Measurements from ENCODE around the gene NR4A1.

Gene NR4A1

GRCh38 chr12:52050758-52051541 lies at the start of gene NR4A1:
NR4A1 (plus strand) TSS chr12:52051442; CDS start chr12:52054329, 2,887 bp downstream.
- in situ Hi-C loops (cut with HindIII; ENCODE audit: low sequenced_read_pairs): no loop called here

GRCh38 chr12:52003016-52003550 lies 48.2 kb upstream of the NR4A1 start:
- in situ Hi-C loops (cut with HindIII; ENCODE audit: low sequenced_read_pairs): no loop called here

- in situ Hi-C loops (cut with HindIII; ENCODE audit: low sequenced_read_pairs): no loop called here
Measured at GRCh38 chr12:52003591-52003990, 47.7 kb upstream of the NR4A1 start.

- in situ Hi-C loops (cut with HindIII; ENCODE audit: low sequenced_read_pairs): no loop called here
Measured at GRCh38 chr12:52004042-52004648, 47.1 kb upstream of the NR4A1 start.

GRCh38 chr12:52005218-52005902 lies 45.9 kb upstream of the NR4A1 start:
- in situ Hi-C loops (cut with HindIII; ENCODE audit: low sequenced_read_pairs): no loop called here

- in situ Hi-C loops (cut with HindIII; ENCODE audit: low sequenced_read_pairs): no loop called here
Measured at GRCh38 chr12:52005903-52006703, 45.1 kb upstream of the NR4A1 start.

- in situ Hi-C loops (cut with HindIII; ENCODE audit: low sequenced_read_pairs): no loop called here
Measured at GRCh38 chr12:52006726-52007157, 44.5 kb upstream of the NR4A1 start, which contains the start of gene TAMALIN. TAMALIN (plus strand) TSS chr12:52006946; CDS start chr12:52007020, 74 bp downstream.

GRCh38 chr12:52007158-52007921 lies 43.9 kb upstream of the NR4A1 start:
- in situ Hi-C loops (cut with HindIII; ENCODE audit: low sequenced_read_pairs): no loop called here

- in situ Hi-C loops (cut with HindIII; ENCODE audit: low sequenced_read_pairs): no loop called here
Measured at GRCh38 chr12:52007982-52008510, 43.2 kb upstream of the NR4A1 start.

GRCh38 chr12:52009081-52009751 lies 42.0 kb upstream of the NR4A1 start:
- in situ Hi-C loops (cut with HindIII; ENCODE audit: low sequenced_read_pairs): no loop called here

- in situ Hi-C loops (cut with HindIII; ENCODE audit: low sequenced_read_pairs): no loop called here
Measured at GRCh38 chr12:52010152-52010622, 41.1 kb upstream of the NR4A1 start.

GRCh38 chr12:52010692-52011601 lies 40.3 kb upstream of the NR4A1 start:
- in situ Hi-C loops (cut with HindIII; ENCODE audit: low sequenced_read_pairs): no loop called here

- in situ Hi-C loops (cut with HindIII; ENCODE audit: low sequenced_read_pairs): no loop called here
Measured at GRCh38 chr12:52011602-52012214, 39.5 kb upstream of the NR4A1 start.

- in situ Hi-C loops (cut with HindIII; ENCODE audit: low sequenced_read_pairs): no loop called here
Measured at GRCh38 chr12:52013626-52014310, 37.5 kb upstream of the NR4A1 start.

- in situ Hi-C loops (cut with HindIII; ENCODE audit: low sequenced_read_pairs): no loop called here
Measured at GRCh38 chr12:52014567-52015530, 36.4 kb upstream of the NR4A1 start.

- in situ Hi-C loops (cut with HindIII; ENCODE audit: low sequenced_read_pairs): no loop called here
Measured at GRCh38 chr12:52015532-52016041, 35.7 kb upstream of the NR4A1 start.

All from endothelial cell of hepatic sinusoid (primary cell).